DOHH2 (cell line): Measurements from ENCODE around the gene ICE1.

Experiments used
- H3F3A ChIP-seq: fragments of 200-600 bp; sonication (generic), shearing (Covaris generic); 2 replicates; pipeline ENCODE4 v1.6.0; 2016; ENCODE audit warnings: antibody characterized with exemption, mild to moderate bottlenecking; ENCODE audit not compliant: control insufficient read depth, insufficient read depth
- H3K27ac ChIP-seq: fragments of 200-600 bp; sonication (generic); 2 replicates; pipeline ENCODE4 v1.5.1; 2014; ENCODE audit warnings: low read depth, mild to moderate bottlenecking, low read length, moderate library complexity
- H3K27me3 ChIP-seq: fragments of 200-600 bp; sonication (generic); 2 replicates; pipeline ENCODE4 v1.6.1; 2014; ENCODE audit warnings: mild to moderate bottlenecking, low read length, mixed read lengths; ENCODE audit not compliant: control insufficient read depth
- H3K36me3 ChIP-seq: fragments of 200-600 bp; sonication (generic); 2 replicates; pipeline ENCODE4 v1.6.1; 2014; ENCODE audit warnings: mild to moderate bottlenecking, low read length, moderate library complexity, mixed read lengths; ENCODE audit not compliant: control insufficient read depth
- H3K4me1 ChIP-seq: fragments of 200-600 bp; sonication (generic); 2 replicates; pipeline ENCODE4 v1.6.1; 2014; ENCODE audit warnings: mild to moderate bottlenecking, low read length, mixed read lengths; ENCODE audit not compliant: control insufficient read depth
- H3K4me2 ChIP-seq: fragments of 200-600 bp; sonication (generic); 2 replicates; pipeline ENCODE4 v1.6.0; 2014; ENCODE audit warnings: mild to moderate bottlenecking, low read length, moderate library complexity
- H3K4me3 ChIP-seq: fragments of 200-600 bp; sonication (generic); 2 replicates; pipeline ENCODE4 v1.5.1; 2014; ENCODE audit warnings: mild to moderate bottlenecking, low read length, mixed read lengths
- H3K79me2 ChIP-seq: fragments of 200-600 bp; sonication (generic); 2 replicates; pipeline ENCODE4 v1.6.1; 2014; ENCODE audit warnings: mild to moderate bottlenecking, low read length, mixed read lengths; ENCODE audit not compliant: control insufficient read depth
- H3K9me2 ChIP-seq: fragments of 200-600 bp; sonication (generic); replicated peaks from 2 replicates; pipeline ENCODE4 v1.6.1; 2014; ENCODE audit warnings: mild to moderate bottlenecking, low read length, mixed read lengths; ENCODE audit not compliant: control insufficient read depth
- H3K9me3 ChIP-seq: fragments of 200-600 bp; sonication (generic); 2 replicates; pipeline ENCODE4 v1.6.1; 2014; ENCODE audit warnings: antibody characterized with exemption, low read length, mixed read lengths; ENCODE audit not compliant: control insufficient read depth, insufficient read depth
- H4K20me1 ChIP-seq: fragments of 200-600 bp; sonication (generic); 2 replicates; pipeline ENCODE4 v1.6.0; 2014; ENCODE audit warnings: low read depth, mild to moderate bottlenecking, antibody characterized with exemption, low read length, moderate library complexity; ENCODE audit not compliant: control insufficient read depth, insufficient read depth
- EZH2phosphoT487 ChIP-seq: fragments of 200-600 bp; sonication (generic); IDR thresholded peaks from 2 replicates; pipeline ENCODE4 v1.6.1; 2017; ENCODE audit warnings: borderline replicate concordance, mild to moderate bottlenecking, antibody characterized with exemption, low read length, moderate library complexity, mixed read lengths
- TF ChIP-seq, protein P1 (sequence below): fragments of 200-600 bp; sonication (generic); IDR thresholded peaks from one replicate; pipeline ENCODE4 v1.5.1; 2014; ENCODE audit warnings: antibody characterized with exemption, mild to moderate bottlenecking, low read depth, low read length; ENCODE audit not compliant: poor library complexity, severe bottlenecking

ICE1 gene

GRCh38 chr5:5424736-5425135 lies 2.3 kb downstream of the ICE1 start:
- Histone ChIP-seq H4K20me1 (peaks cover 20% of the 10 kb centered on the region), H3K4me1 (peaks cover 30% of the 10 kb centered on the region), H3K27me3 (no peaks in the 10 kb centered on the region), H3K36me3 (peaks cover 6% of the 10 kb centered on the region; the same call in 1 of the 2 replicates), H3K9me2 (no peaks in the 10 kb centered on the region), H3K79me2 (peaks cover 73% of the 10 kb centered on the region), H3K4me3 (no peak overlapping the region), H3F3A (peaks cover 12% of the 10 kb centered on the region), H3K9me3 (no peaks in the 10 kb centered on the region), H3K27ac (no peak overlapping the region), H3K4me2 (peak overlapping the region; percentile 98; the same call in 1 of the 2 replicates)
- no peak for TF ChIP-seq EZH2phosphoT487
- TF ChIP-seq, protein P1, sequence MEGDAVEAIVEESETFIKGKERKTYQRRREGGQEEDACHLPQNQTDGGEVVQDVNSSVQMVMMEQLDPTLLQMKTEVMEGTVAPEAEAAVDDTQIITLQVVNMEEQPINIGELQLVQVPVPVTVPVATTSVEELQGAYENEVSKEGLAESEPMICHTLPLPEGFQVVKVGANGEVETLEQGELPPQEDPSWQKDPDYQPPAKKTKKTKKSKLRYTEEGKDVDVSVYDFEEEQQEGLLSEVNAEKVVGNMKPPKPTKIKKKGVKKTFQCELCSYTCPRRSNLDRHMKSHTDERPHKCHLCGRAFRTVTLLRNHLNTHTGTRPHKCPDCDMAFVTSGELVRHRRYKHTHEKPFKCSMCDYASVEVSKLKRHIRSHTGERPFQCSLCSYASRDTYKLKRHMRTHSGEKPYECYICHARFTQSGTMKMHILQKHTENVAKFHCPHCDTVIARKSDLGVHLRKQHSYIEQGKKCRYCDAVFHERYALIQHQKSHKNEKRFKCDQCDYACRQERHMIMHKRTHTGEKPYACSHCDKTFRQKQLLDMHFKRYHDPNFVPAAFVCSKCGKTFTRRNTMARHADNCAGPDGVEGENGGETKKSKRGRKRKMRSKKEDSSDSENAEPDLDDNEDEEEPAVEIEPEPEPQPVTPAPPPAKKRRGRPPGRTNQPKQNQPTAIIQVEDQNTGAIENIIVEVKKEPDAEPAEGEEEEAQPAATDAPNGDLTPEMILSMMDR, result no peak

DNA sequence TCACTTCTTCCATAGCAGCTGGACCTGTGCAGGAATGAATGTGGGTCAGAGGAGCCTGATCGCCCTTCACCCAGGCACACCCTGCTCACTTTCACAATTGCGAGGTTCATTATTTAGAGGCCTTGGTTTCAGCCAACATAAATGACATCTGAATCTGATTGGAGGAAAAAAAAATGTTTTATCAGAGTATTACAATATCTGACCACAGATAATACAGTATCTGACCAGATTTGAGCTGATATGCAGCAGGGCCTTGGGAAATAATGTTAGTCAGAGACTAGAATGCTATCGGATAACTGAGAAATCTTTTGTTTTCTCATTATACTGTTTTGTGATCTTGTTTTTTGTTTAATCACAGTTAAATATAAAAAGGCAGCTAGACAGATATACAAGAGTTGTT lies 7.7 kb downstream of the ICE1 start:
- Histone ChIP-seq H3K27ac (no peak overlapping the region), H3K27me3 (no peaks in the 10 kb centered on the region), H3K4me2 (no peak overlapping the region), H3K9me2 (no peaks in the 10 kb centered on the region), H4K20me1 (peaks cover 12% of the 10 kb centered on the region; the same call in 1 of the 2 replicates), H3K4me1 (no peaks in the 10 kb centered on the region), H3K4me3 (no peak overlapping the region), H3K79me2 (peaks cover 100% of the 10 kb centered on the region), H3F3A (no peaks in the 10 kb centered on the region), H3K9me3 (no peaks in the 10 kb centered on the region), H3K36me3 (peaks cover 8% of the 10 kb centered on the region)
- TF ChIP-seq EZH2phosphoT487, result no peak
- TF ChIP-seq, protein P1, result no peak

GRCh38 chr5:5432020-5432707 lies 9.7 kb downstream of the ICE1 start:
- no peak overlapping the region for H3K27ac ChIP-seq
- peaks cover 8% of the 10 kb centered on the region; the same call in 1 of the 2 replicates for H3K36me3 ChIP-seq
- peaks cover 92% of the 10 kb centered on the region for H3K79me2 ChIP-seq
- no peak overlapping the region for H3K4me2 ChIP-seq
- peaks cover 12% of the 10 kb centered on the region; the same call in 1 of the 2 replicates for H4K20me1 ChIP-seq
- H3K4me3 ChIP-seq, result no peak overlapping the region
- no peaks in the 10 kb centered on the region for H3K27me3 ChIP-seq
- TF ChIP-seq, protein P1, result no peak
- no peak for TF ChIP-seq EZH2phosphoT487
- no peaks in the 10 kb centered on the region for H3K9me2 ChIP-seq
- H3F3A ChIP-seq, result no peaks in the 10 kb centered on the region
- no peaks in the 10 kb centered on the region for H3K4me1 ChIP-seq
- H3K9me3 ChIP-seq, result no peaks in the 10 kb centered on the region
